Stimulated activated CD4-positive, alpha-beta T cell treated with anti-CD3 and anti-CD28 coated beads, Interleukin-15, amount 100 ng/mL, for 48 hours (primary cell): ENCODE data around the gene TM7SF2.

Experiments used
- DNase-seq, 2 donors: peaks; one replicate each; pipeline ENCODE4 v3.0.0-alpha.2; 2020; ENCODE audit warnings: low read depth in 2 of 2

TM7SF2 gene

GRCh38 chr11:65090628-65091027, 21.0 kb upstream of the TM7SF2 start:
- no peak for DNase-seq

- no peak for DNase-seq
Observed at GRCh38 chr11:65095427-65095826, 16.2 kb upstream of the TM7SF2 start.

- DNase-seq: peak; percentile 80
Observed at GRCh38 chr11:65095974-65096806, 15.5 kb upstream of the TM7SF2 start, which contains the start of gene VPS51. Gene VPS51 (plus strand): TSS chr11:65096214. CDS start chr11:65096251, 37 bp downstream.

- DNase-seq: no peak
Observed at GRCh38 chr11:65096926-65097325, 14.7 kb upstream of the TM7SF2 start.

- no peak for DNase-seq
Observed at GRCh38 chr11:65100674-65101350, 10.9 kb upstream of the TM7SF2 start.

GRCh38 chr11:65102142-65103095, 9.3 kb upstream of the TM7SF2 start:
- DNase-seq: no peak

GRCh38 chr11:65103476-65103875, 8.2 kb upstream of the TM7SF2 start:
- no peak for DNase-seq

GRCh38 chr11:65104628-65105027, 7.0 kb upstream of the TM7SF2 start:
- no peak for DNase-seq

- DNase-seq: no peak
Observed at GRCh38 chr11:65107078-65107477, 4.6 kb upstream of the TM7SF2 start.

GRCh38 chr11:65107751-65108468, 3.8 kb upstream of the TM7SF2 start:
- no peak for DNase-seq

- DNase-seq: no peak
Observed at GRCh38 chr11:65108469-65109123, 3.1 kb upstream of the TM7SF2 start.

- DNase-seq: no peak
Observed at GRCh38 chr11:65109231-65110198, 2.2 kb upstream of the TM7SF2 start.

GRCh38 chr11:65110354-65110861, 1.3 kb upstream of the TM7SF2 start:
- peak; percentile 84 to 93 for DNase-seq

GRCh38 chr11:65111159-65111743, 421 bp upstream of the TM7SF2 start:
- no peak for DNase-seq

GRCh38 chr11:65112546-65113360, 1.1 kb downstream of the TM7SF2 start:
- peak; percentile 56 to 66 for DNase-seq

GRCh38 chr11:65113361-65113756, 1.7 kb downstream of the TM7SF2 start:
- DNase-seq: no peak

GRCh38 chr11:65113839-65114238, 2.2 kb downstream of the TM7SF2 start:
- DNase-seq: no peak

GRCh38 chr11:65114538-65115171, 3.0 kb downstream of the TM7SF2 start:
- DNase-seq: no peak
